K562 (cell line): ENCODE results near the gene NOP10. TPM values are rescaled to one million over a fixed set of nuclear protein-coding genes. Genes with fewer than 3 reads are reported as not detected.

Experiments
- ATAC-seq: fragments of 200-7000 bp; cut with Tn5 transposase; 3 replicates; pipeline ENCODE4 v1.9.1; 2020; ENCODE audit warnings: moderate library complexity
- BruUV-seq: library from RNA; stranded (reverse); fragments of 400-500 nt; replicated peaks from 2 replicates; lab custom pipeline; 2021; lab: Mats Ljungman, UMichigan
- CTCF ChIA-PET: fragments of 300-600 bp; formaldehyde crosslinking; extraction: SDS; loops from one replicate; lab custom pipeline; 2021; ENCODE audit warnings: low intra/inter-chr PET ratio; lab: Yijun Ruan, JAX
- POLR2A ChIA-PET: fragments of 300-600, 350-650 bp; sonication (Branson Sonifier 250); formaldehyde crosslinking; extraction: SDS; loops from one replicate; lab custom pipeline; 2021; ENCODE audit warnings: antibody characterized with exemption, inconsistent platforms; lab: Yijun Ruan, JAX
- DNase-seq, 4 experiments: peaks; one replicate each; pipeline versions ENCODE4 v3.0.0 to v3.0.0-alpha.2; 2011 to 2018; ENCODE audit warnings: low spot score in 3 of 4, mixed read lengths in 3 of 4; ENCODE audit errors: extremely low read depth in 1 of 4
- FAIRE-seq: peaks from 2 replicates; lab custom pipeline; 2011; peaks lifted over from hg19 to GRCh38; lab: Jason Lieb, UNC
- H2AFZ ChIP-seq: 2 replicates; pipeline ENCODE4 v1.6.0; 2011; ENCODE audit warnings: low read depth, low read length, control low read depth, inconsistent platforms
- H3K27ac ChIP-seq: fragments of 200-600 bp; 3 replicates; pipeline ENCODE4 v1.8.0; 2011; ENCODE audit warnings: low read depth, mild to moderate bottlenecking, control low read depth, inconsistent platforms, low read length, moderate library complexity, mixed read lengths; ENCODE audit errors: extremely low read depth
- H3K27me3 ChIP-seq, 2 experiments: fragments of 300-600 bp in 1 of 2; 2 replicates in 1 of 2; 3 replicates in 1 of 2; pipeline versions ENCODE4 v1.6.0 to v1.8.0; 2011; ENCODE audit warnings: inconsistent platforms in 2 of 2, low read length in 2 of 2, mild to moderate bottlenecking in 1 of 2, mixed read lengths in 1 of 2, moderate library complexity in 1 of 2; ENCODE audit not compliant: control insufficient read depth in 2 of 2, insufficient read depth in 2 of 2
- H3K36me3 ChIP-seq: fragments of 300-600 bp; 3 replicates; pipeline ENCODE4 v1.8.0; 2011; ENCODE audit warnings: mild to moderate bottlenecking, low read length, inconsistent platforms; ENCODE audit not compliant: control insufficient read depth, insufficient read depth
- H3K4me1 ChIP-seq, 2 experiments: fragments of 200-600 bp in 1 of 2; replicated peaks in 1 of 2; 2 replicates in 1 of 2; 3 replicates in 1 of 2; pipeline versions ENCODE4 v1.5.1 to v1.8.0; 2011; ENCODE audit warnings: inconsistent platforms in 2 of 2, low read length in 2 of 2, mild to moderate bottlenecking in 1 of 2, mixed read lengths in 1 of 2, moderate library complexity in 1 of 2; ENCODE audit not compliant: control insufficient read depth in 2 of 2, insufficient read depth in 2 of 2
- H3K4me2 ChIP-seq: 2 replicates; pipeline ENCODE4 v1.6.1; 2011; ENCODE audit warnings: low read length, control low read depth, inconsistent platforms, mixed read lengths; ENCODE audit not compliant: insufficient read depth
- H3K4me3 ChIP-seq: fragments of 200-600 bp; sonication (generic), shearing (Covaris generic); 2 replicates; pipeline ENCODE4 v1.5.1; 2016; ENCODE audit warnings: control low read depth, inconsistent platforms
- H3K79me2 ChIP-seq: fragments of 200-600 bp; 3 replicates; pipeline ENCODE4 v1.8.0; 2011; ENCODE audit warnings: low read length, inconsistent platforms; ENCODE audit not compliant: control insufficient read depth, insufficient read depth
- H3K9ac ChIP-seq, 2 experiments: 2 replicates each; pipeline versions ENCODE4 v1.6.0 to v1.6.1; 2011; ENCODE audit warnings: low read depth in 2 of 2, low read length in 2 of 2, control low read depth in 1 of 2, inconsistent platforms in 1 of 2, mild to moderate bottlenecking in 1 of 2, mixed read lengths in 1 of 2; ENCODE audit not compliant: insufficient read depth in 1 of 2
- H3K9me1 ChIP-seq: one replicate; pipeline ENCODE4 v1.6.0; 2011; ENCODE audit warnings: inconsistent platforms, mild to moderate bottlenecking, low read length, moderate library complexity; ENCODE audit not compliant: control insufficient read depth, insufficient read depth
- H3K9me3 ChIP-seq: replicated peaks from 2 replicates; pipeline ENCODE4 v1.5.1; 2011; ENCODE audit warnings: low read depth, low read length, inconsistent platforms; ENCODE audit not compliant: control insufficient read depth, insufficient read depth
- H4K20me1 ChIP-seq: replicated peaks from 2 replicates; pipeline ENCODE4 v1.6.1; 2011; ENCODE audit warnings: low read length, inconsistent platforms, mixed read lengths; ENCODE audit not compliant: control insufficient read depth, insufficient read depth
- NCOA2 ChIP-seq, 2 experiments: fragments of 450-650 bp; IDR thresholded peaks; 2 replicates each; pipeline ENCODE4 v1.6.1; 2018; ENCODE audit warnings: mild to moderate bottlenecking in 2 of 2, moderate library complexity in 1 of 2; ENCODE audit not compliant: partially characterized antibody in 2 of 2
- PPARD ChIP-seq: fragments of 250-450 bp; sonication (Bioruptor Pico); IDR thresholded peaks from 2 replicates; pipeline ENCODE4 v1.8.0; 2022; ENCODE audit warnings: inconsistent platforms, mild to moderate bottlenecking, moderate library complexity
- PRMT5 ChIP-seq: sonication (generic); formaldehyde crosslinking; IDR thresholded peaks from 2 replicates; pipeline ENCODE4 v1.5.0; 2020; ENCODE audit warnings: missing genetic modification reagents
- ZBTB33 ChIP-seq: sonication (generic); formaldehyde crosslinking; IDR thresholded peaks from 2 replicates; pipeline ENCODE4 v1.8.1; 2023; ENCODE audit warnings: mild to moderate bottlenecking, missing genetic modification reagents
- WGBS: fragments of 100-300 bp; shearing (Covaris generic); methylation state at CpG from one replicate; pipeline ENCODE4 v1.1.6; 2016; ENCODE audit warnings: low coverage, mixed read lengths; ENCODE audit not compliant: insufficient coverage; ENCODE audit errors: missing lambda C conversion rate; 5-methylcytosine and 5-hydroxymethylcytosine counted together
- in situ Hi-C: fragments of 300-500 bp; cut with MboI; formaldehyde crosslinking; loops from 4 replicates; pipeline ENCODE4 v1.15.0; 2018; ENCODE audit warnings: inconsistent platforms, mixed read lengths
- intact Hi-C: fragments of 100-400 bp; cut with micrococcal nuclease; formaldehyde crosslinking; loops from 2 replicates; pipeline ENCODE4 v1.14.2; 2022
- polyA plus RNA-seq, 8 experiments: library from polyadenylated mRNA; depleted of rRNA in 4 of 8; stranded (reverse) in 5 of 8; unstranded in 3 of 8; fragments of >200 nt; fragmentation: Nextera tagmentation in 2 of 8; fragmentation: Illumina TruSeq in 1 of 8; extraction: Ambion mirVana in 2 of 8; extraction: Trizol in 1 of 8; gene quantifications; 2 replicates each; pipeline versions ENCODE4 v1.2.1 to v1.2.3, GENCODE V29; 2011 to 2014; ENCODE audit warnings: inconsistent platforms in 1 of 8, missing spikeins in 1 of 8
- total RNA-seq, 7 experiments: library from RNA; depleted of rRNA in 6 of 7; stranded (reverse); fragments of >200 nt in 6 of 7; fragmentation: Illumina TruSeq in 2 of 7; extraction: Trizol in 2 of 7; gene quantifications; 2 replicates each; pipeline versions ENCODE4 v1.2.1 to v1.2.3, GENCODE V29; 2011 to 2021; ENCODE audit warnings: low replicate concordance in 1 of 7

NOP10 gene
- total and polyA plus RNA-seq, 9 of the 15 experiments (the other 6 are each of a cell fraction or from before 2014, with no cell fraction given) = 250 to 1,663 (median 449) TPM

- no peak for TF ChIP-seq NCOA2 (IDR thresholded peaks at IDR 0.05; ENCODE audit: partially characterized antibody in 2 of 2)
- TF ChIP-seq PRMT5 (CRISPR knock-in tag) = no peak
- TF ChIP-seq, all 486 proteins: peak for 0
Observed at GRCh38 chr15:34324933-34325332, 18.0 kb downstream of the NOP10 start (continued).

GRCh38 chr15:34323217-34323616 is 19.7 kb downstream of the NOP10 start:
- DNase-seq (no peak), FAIRE-seq (no peak), ATAC-seq (no peak)
- no peaks in the 10 kb centered on the region for H3K79me2 ChIP-seq
- no peaks in the 10 kb centered on the region for H4K20me1 ChIP-seq
- intact Hi-C loops = no loop called here
- no peaks in the 10 kb centered on the region for H3K36me3 ChIP-seq
- no peaks in the 10 kb centered on the region for H3K9me1 ChIP-seq
- no peak overlapping the region for H3K27ac ChIP-seq
- no peak overlapping the region for H3K9ac ChIP-seq
- CTCF ChIA-PET = no interaction called here
- POLR2A ChIA-PET = no interaction called here
- WGBS = 79% methylated on average over 10 of the region's 10 CpGs
- H3K9me3 ChIP-seq = no peaks in the 10 kb centered on the region
- H3K27me3 ChIP-seq = no peaks in the 10 kb centered on the region
- no TSS peak for BruUV-seq
- TF ChIP-seq PPARD (no peak), ZBTB33 (CRISPR knock-in tag) (peak; percentile 86)
- H3K4me2 ChIP-seq = no peak overlapping the region
- no peak overlapping the region for H3K4me3 ChIP-seq
- H3K4me1 ChIP-seq = peaks cover 0 to 4% of the 10 kb centered on the region in 2 experiments; a peak in 3 of 5 replicates
- H2AFZ ChIP-seq = no peak overlapping the region
- in situ Hi-C loops = no loop called here
